ENCODE data around the gene INTS11. TPM values are rescaled to one million over a fixed set of nuclear protein-coding genes. Genes with fewer than 3 reads are reported as not detected.

The INTS11 gene
- total and polyA plus RNA-seq, 9 of the 15 experiments (the other 6 are each of a cell fraction or from before 2014, with no cell fraction given) = 3.6 to 183 (median 110) TPM

- ATAC-seq (no peak), DNase-seq (ENCODE audit: extremely low read depth in 1 of 4, low spot score in 3 of 4) (no peak), FAIRE-seq (no peak)
- ChIA-PET CTCF (ENCODE audit: low intra/inter-chr PET ratio) (no interaction called here), POLR2A (interaction anchor here (4.3 kb wide), 1 partner anchor 9 kb away, joined by 30 read pairs; no protein-coding TSS in a partner anchor)
- peaks cover 28% of the 10 kb centered on the region; the same call in 1 of the 2 replicates for H4K20me1 ChIP-seq (replicated peaks; ENCODE audit: control insufficient read depth, insufficient read depth, low read length)
- H3K27ac ChIP-seq (ENCODE audit: extremely low read depth, low read depth, low read length) = no peak overlapping the region; the same call in 2 of the 3 replicates
- no peak overlapping the region for H3K4me2 ChIP-seq (ENCODE audit: insufficient read depth, low read length)
- WGBS (ENCODE audit: insufficient coverage, low coverage, missing lambda C conversion rate) = 88% methylated on average over 11 of the region's 13 CpGs
- intact Hi-C loops (cut with micrococcal nuclease) (no loop called here), in situ Hi-C loops (cut with MboI) (no loop called here)
- no peak overlapping the region for H2AFZ ChIP-seq (ENCODE audit: low read depth, low read length)
- H3K27me3 ChIP-seq (ENCODE audit: control insufficient read depth in 2 of 2, insufficient read depth in 2 of 2, low read length in 2 of 2) = no peaks in the 10 kb centered on the region
- peaks cover 66% of the 10 kb centered on the region for H3K79me2 ChIP-seq (ENCODE audit: control insufficient read depth, insufficient read depth, low read length)
- H3K9me3 ChIP-seq (replicated peaks; ENCODE audit: control insufficient read depth, insufficient read depth, low read depth, low read length) = no peaks in the 10 kb centered on the region
- H3K36me3 ChIP-seq (ENCODE audit: control insufficient read depth, insufficient read depth, low read length) = peaks cover 74% of the 10 kb centered on the region
- H3K9me1 ChIP-seq (ENCODE audit: control insufficient read depth, insufficient read depth, low read length) = peaks cover 13% of the 10 kb centered on the region
- no peak overlapping the region for H3K4me3 ChIP-seq
- no TSS peak for BruUV-seq (replicated peaks)
- peaks cover 37 to 81% of the 10 kb centered on the region in 2 experiments for H3K4me1 ChIP-seq (replicated peaks in 1 of 2; ENCODE audit: control insufficient read depth in 2 of 2, insufficient read depth in 2 of 2, low read length in 2 of 2)
- H3K9ac ChIP-seq (ENCODE audit: insufficient read depth in 1 of 2, low read depth in 2 of 2, low read length in 2 of 2) = peak overlapping the region in 1 of 2 experiments; percentile 83; a peak in 2 of 4 replicates
- no peak for TF ChIP-seq RBM17 (IDR thresholded peaks at IDR 0.05; ENCODE audit: borderline replicate concordance, low read depth, low read length)
- no peak for TF ChIP-seq MTA2 (IDR thresholded peaks at IDR 0.05; ENCODE audit: low read depth)
- TF ChIP-seq ZNF785 (CRISPR knock-in tag; IDR thresholded peaks at IDR 0.05) = no peak
- TF ChIP-seq ZNF57 (CRISPR knock-in tag; IDR thresholded peaks at IDR 0.05) = no peak
- peak; percentile 12 for TF ChIP-seq KDM5B (IDR thresholded peaks at IDR 0.05; ENCODE audit: insufficient replicate concordance, low read depth, low read length)
- peak; percentile 4; the same call in 1 of the 2 replicates for TF ChIP-seq NFIC (IDR thresholded peaks at IDR 0.05)
- TF ChIP-seq KAT8 (IDR thresholded peaks at IDR 0.05; ENCODE audit: low read depth) = no peak
- TF ChIP-seq ZNF12 (CRISPR knock-in tag; IDR thresholded peaks at IDR 0.05) = no peak
- TF ChIP-seq FOXJ2 (tag; IDR thresholded peaks at IDR 0.05) = no peak
- TF ChIP-seq ZBTB40 (IDR thresholded peaks at IDR 0.05) = no peak
- TF ChIP-seq ZBTB40 (CRISPR knock-in tag; IDR thresholded peaks at IDR 0.05) = no peak
- TF ChIP-seq HMG20B (CRISPR knock-in tag; IDR thresholded peaks at IDR 0.05) = no peak
- TF ChIP-seq SAP30 (IDR thresholded peaks at IDR 0.05; ENCODE audit: borderline replicate concordance, insufficient read depth, low read depth, low read length, poor library complexity, severe bottlenecking) = no peak
Measured at GRCh38 chr1:1319646-1319941, 4.9 kb downstream of the INTS11 start.

All from K562 (cell line).